Measurements from ENCODE around the gene LCE4A.
"Not testable (repeated sequence)": the region's sequence is repeated elsewhere in the genome, so short reads cannot be mapped to it uniquely, and the experiment has no call there.

- not testable (repeated sequence) for TF ChIP-seq CTCF (optimal IDR thresholded peaks at IDR 0.05 in 1 of 3, IDR thresholded peaks at IDR 0.05 in 1 of 3, conservative IDR thresholded peaks at IDR 0.05 in 1 of 3; ENCODE audit: extremely low read depth in 1 of 3, insufficient read depth in 2 of 3, low read length in 3 of 3); EZH2 (IDR thresholded peaks at IDR 0.05; ENCODE audit: low read length)
These were observed 22.1 kb upstream of the LCE4A start, which contains the start of gene LCE2B for GRCh38 chr1:152685823-152686222.
